Adipose tissue (tissue), 3 donors: ENCODE data around the gene MNX1. TPM values are rescaled to one million over a fixed set of nuclear protein-coding genes. Genes with fewer than 3 reads are reported as not detected.

Source experiments
- H3K27ac ChIP-seq: one replicate; pipeline ENCODE4 v1.5.1; 2013; ENCODE audit warnings: low read depth, low read length
- WGBS, 3 donors: extraction: QIAGEN DNeasy Blood & Tissue Kit; methylation state at CpG; one replicate each; pipeline ENCODE4 v1.1.7; 2013; 5-methylcytosine and 5-hydroxymethylcytosine counted together
- polyA plus RNA-seq, 3 donors: library from polyadenylated mRNA; stranded (reverse); fragments of 200-250 nt; gene quantifications; one replicate each; pipeline ENCODE4 v1.2.3, GENCODE V29; 2013
- donor health status: healthy with polysubstance abuse.
- donor health status: Bipolar disorder and iron deficiency.
- donor health status: healthy.

Gene MNX1
- polyA plus RNA-seq, 3 donors, result 0.11 to 6.4 (median 0.13) TPM

DNA sequence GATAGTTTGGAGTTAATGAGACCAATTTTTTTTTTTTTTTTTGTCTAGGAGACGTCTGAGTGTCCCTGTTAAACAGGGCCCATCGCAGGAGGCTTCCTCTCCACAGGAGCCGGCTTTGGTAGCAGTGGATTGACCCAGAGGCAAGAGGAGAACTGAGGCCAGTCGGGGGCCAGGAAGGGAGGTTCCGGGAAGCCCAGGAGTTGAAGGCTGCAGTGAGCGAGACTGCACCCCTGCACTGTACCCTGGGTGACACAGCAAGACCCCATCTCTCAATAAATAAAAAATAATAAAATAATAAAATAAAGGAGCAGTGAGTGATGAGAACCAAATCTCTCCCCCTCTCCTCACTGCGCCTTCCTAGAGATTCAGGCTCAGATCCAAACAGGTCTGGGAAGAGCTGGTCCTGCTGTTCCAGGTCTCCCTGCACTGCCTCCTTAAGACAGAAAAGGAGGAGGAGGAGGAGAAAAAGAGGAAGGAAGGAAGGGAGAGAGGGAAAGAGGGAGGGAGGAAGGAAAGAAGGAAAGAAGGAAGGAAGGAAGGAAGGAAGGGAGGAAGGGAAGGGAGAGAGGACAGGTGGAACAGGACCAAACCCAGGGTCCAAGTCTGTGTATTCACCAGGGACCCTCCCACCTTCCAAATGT lies 3.5 kb downstream of the MNX1 start:
- WGBS, 3 donors, result 15 to 45% (median 18%) methylated on average over 7 of the region's 7 CpGs

DNA sequence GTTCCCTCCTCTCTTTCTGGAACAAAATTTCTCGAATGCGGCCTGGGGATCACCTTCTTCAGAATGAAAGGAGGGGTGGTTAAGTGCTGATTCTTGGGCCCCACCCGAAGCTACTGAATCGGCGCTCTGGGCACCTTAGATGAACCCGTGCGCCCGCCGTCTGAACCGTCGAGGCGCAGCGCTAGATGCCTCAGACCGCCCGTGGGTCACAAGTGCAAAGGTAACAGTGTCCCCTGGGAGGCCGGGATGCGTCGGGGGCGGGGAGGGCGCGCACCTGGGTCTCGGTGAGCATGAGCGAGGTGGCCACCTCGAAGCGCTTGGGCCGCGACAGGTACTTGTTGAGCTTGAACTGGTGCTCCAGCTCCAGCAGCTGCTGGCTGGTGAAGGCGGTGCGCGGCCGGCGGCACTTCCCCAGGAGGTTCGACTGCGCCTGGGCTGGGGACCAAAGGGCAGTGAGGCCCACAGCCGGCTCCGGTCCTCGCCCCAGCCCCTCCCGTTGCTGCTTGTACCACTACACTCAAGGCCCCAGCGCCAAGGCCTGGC lies 4.2 kb downstream of the MNX1 start:
- H3K27ac ChIP-seq, result no peak overlapping the region
- WGBS, 3 donors, result 7 to 33% (median 9%) methylated on average over 35 to 39 of the region's 39 CpGs

More for the DNA sequence above, 3.5 kb downstream of the MNX1 start:
- no peak overlapping the region for H3K27ac ChIP-seq

DNA sequence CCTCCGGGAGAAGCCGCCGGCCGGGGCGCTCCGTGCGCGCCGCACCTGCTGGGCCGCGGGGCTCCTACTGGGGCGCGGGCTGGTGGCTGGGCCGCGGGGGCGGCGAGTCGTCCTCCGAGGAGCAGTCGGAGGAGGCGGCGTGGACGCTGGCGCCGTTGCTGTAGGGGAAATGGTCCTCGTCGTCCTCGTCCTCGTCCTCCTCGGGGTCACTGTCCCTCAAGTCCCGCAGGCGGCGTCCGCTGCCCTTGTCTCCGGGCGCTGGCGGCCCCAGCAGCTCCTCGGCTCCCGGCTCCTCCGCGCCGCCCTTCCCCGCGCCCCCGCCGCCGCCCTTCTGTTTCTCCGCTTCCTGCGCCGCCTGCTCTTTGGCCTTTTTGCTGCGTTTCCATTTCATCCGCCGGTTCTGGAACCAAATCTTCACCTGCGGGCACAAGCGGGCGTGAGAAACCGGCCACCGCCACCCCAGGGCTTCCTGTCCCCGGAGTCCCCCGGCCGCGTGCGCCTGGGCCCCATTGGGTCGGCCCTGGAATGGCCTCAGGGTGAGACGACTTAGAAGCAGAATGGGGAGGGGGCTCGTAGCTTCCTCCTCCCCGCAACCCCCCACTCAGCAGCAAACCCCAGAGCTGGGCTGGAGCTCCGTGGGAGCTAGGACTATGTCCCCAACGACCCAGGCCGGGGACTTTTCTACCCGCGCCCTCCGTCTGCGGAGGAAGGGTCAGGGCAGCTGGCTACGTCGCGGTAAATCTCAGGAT lies 4.8 kb downstream of the MNX1 start:
- no peak overlapping the region for H3K27ac ChIP-seq
- 3 to 61% (median 6%) methylated on average over 55 to 77 of the region's 77 CpGs for WGBS, 3 donors

DNA sequence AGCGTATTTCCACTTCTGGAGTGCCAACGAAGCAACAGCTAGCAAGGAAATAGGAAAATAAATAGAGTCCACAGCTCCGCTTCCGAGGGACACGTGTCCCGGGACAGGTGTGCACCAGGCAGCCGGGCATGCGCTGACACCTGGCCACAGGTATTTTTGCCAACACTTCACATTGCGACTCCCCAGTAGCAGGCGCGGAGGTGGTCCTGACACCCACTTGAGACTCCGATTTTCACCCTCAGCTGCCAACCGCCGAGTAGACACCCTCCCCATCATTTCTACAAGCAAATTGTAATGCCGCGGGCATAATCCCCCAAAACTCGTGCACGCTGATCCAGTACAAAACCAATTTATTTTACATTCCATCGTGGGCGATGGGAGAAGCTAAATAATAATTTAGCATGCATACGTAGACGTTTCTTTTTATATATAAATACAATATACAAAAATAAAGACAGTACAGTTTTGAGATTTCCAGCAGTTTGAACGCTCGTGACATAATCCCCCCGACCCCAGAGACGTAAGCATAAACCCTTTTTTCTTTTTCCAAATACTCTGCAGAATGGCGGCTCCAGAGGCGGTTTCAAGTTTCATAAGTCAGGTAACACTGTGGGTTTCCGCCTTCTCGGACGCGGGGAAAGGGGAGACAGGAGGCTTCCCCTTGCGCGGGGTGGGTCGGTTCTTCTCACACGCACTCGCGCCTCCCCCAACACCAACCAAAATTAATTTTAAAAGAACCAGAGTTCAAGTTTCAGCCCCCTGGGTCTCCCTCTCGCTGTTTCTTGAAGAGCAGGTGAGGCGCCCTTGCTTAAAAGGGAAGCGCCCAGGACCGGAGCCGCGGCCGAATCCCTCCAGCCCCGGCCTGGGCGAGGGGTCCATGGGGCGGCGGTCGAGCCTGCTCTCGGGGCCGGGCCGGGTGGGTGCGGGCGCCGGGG lies 5.7 kb downstream of the MNX1 start:
- no peak overlapping the region for H3K27ac ChIP-seq
- WGBS, 3 donors, result 4 to 48% (median 11%) methylated on average over 56 of the region's 56 CpGs

DNA sequence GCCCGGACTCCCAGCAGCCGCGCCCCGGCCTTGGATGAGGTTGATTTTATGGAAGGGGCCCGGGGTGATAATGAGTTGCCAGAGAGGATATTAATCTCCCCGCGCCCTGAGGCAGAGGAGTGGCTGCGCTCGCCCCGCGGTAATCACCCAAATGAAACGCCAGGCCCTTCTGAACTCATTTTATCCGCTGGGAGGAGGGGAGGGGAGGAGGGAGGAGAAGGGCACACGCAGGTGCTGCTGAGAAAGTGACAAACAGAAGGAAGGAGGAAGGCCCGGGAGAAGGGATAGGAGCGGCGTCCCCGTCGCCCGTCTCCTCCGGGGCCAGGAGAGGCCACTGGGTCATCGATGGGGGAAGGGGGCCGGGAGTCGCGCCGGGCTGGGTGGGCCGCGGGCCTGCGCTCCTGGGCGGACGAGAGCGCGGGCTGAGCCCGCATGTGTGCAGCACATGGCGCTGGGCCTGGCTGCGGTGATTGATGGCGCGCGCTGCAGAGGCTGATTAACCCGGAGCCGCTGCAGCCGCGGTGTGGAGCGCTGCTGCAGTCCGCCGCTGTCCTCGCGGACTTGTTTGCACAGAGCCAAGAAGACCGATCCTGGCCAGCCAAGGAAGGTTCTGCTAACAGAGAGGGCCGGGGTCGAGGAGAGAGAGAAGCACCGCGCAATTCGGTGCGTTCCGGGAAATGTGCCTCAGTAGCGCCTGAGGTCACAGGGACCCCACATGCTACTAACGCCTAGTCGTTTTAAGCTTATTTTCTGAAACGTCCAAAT lies 6.5 kb downstream of the MNX1 start:
- WGBS, 3 donors, result 3 to 56% (median 14%) methylated on average over 48 to 60 of the region's 60 CpGs
- H3K27ac ChIP-seq, result no peak overlapping the region

DNA sequence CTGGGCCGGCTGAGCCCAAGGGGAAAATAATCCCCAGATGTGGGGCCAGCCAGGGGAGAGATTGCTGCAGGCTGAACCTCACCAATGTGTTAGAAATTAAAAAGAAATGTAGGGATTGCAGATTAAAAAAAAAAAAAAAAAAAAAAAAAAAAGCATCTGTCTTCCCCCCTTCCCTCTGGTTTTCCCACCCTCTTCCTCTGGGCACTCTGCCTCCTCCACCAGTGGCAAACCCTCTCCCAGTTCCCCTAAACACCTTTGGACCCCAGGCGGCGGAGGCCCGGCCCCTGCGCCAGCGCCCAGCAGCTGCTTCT lies 7.1 kb downstream of the MNX1 start:
- WGBS, 3 donors, result 18 to 52% (median 20%) methylated on average over 5 to 6 of the region's 6 CpGs
- H3K27ac ChIP-seq, result no peak overlapping the region

DNA sequence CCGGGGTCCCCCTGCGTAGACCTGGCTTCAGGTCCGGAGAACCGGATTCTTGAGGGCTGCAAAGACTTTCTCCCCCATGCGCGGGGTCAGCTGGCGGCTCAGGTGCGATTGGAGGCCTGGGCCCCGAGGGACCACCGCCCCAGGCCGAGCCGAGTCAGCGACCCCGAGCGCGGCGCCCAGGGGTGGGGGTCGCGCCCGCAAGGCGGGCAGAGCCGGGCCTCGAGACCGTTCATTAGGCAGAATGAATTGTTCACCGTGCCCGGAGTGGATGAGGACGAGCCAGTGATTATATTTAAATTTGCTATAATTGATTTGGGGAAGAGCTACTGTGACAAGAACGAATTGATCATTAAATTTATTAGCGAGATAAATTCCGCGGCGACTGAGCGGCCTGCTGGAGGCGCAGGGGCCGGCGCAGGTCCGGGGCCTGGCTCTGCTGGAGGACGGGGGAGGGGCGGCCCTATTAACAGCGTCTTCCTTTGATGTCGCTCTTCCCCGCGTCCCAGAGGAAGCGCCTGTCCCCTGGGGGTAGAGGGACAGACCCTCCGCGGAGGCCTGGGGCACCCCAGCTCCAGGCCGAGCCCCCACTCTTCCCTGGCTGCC lies 7.5 kb downstream of the MNX1 start:
- WGBS, 3 donors, result 8 to 45% (median 9%) methylated on average over 47 of the region's 47 CpGs
- H3K27ac ChIP-seq, result no peak overlapping the region

DNA sequence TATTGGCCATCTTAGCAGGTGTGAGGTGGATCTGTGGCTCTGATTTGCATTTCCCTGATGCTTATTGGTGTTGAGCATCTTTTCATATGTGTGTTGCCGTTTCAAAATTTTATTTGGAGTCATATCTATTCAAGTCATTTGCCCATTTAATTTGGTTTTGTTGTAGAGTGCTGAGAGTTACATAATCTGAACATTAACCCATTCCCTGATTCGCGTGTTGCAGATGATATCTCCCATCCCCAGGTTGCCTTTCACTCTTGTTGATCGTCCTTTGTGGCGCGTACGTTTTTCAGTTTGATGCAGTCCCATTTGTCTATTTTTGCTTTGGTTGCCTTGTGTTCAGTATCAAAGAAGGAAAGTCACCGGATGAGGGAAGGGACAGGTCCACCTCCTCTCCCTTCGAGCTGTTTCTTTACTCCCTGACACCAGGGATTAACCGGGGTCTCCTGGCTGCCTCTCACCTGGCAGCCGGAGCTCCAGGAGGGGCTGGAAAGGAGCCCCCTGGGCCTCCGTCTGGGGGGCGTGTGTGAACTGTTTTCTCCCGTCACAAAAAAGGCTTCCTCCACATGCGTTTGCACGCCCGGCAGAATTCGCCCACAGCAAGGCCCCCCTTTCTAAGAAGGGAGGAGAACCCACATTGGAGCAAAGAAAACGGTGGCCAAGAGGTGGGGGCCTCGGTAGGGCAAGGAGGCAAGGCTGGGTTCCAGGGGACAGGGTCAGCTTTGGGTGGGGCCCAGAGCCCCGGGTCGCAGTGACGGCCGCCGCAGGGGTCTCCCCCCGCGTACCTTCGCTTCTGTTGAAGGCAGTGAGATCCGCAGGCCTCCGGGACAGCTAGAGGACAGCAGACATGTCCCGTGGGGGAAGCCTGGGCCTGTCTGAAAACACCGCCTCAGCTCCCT lies 8.3 kb downstream of the MNX1 start:
- no peak overlapping the region for H3K27ac ChIP-seq
- 8 to 58% (median 11%) methylated on average over 31 to 32 of the region's 32 CpGs for whole genome bisulfite sequencing, 3 donors

DNA sequence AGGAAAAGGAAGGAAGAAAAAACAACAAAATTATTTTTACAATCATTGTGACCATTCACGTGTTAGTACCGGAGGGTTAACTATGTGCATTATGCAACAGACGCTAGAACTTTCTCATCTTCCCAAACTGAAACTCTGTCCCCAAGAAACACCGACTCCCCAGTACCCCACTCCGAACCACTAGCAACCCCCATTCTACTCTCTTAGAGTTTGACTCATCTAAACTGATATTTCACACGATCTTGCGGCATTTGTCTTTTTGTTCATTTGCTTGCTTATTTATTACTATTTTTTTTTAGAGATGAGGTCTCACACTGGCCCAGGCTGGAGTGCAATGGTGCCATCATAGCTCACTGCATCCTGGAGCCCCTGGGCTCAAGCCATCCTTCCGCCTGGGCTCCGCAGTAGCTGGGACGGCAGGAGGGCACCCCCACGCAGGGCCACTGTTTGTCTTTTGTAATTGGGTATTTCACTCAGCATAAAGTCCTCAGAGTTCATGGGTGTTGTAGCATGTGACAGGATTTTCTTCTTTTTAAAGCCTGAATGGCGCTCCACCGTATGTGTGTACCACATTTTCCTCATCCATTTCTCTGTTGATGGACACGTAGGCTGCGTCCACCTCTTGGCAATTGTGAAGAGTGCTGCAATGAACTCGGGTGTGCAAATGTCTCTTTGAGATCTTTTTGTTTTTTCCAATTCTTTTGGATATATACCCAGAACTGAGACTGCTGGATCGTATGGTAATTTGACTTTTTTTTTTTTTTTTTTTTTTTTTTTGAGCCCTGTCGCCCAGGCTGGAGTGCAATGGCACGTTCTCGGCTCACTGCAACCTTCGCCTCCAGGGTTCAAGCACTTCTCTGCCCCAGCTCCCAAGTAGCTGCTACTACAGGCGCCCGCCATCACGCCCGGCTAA lies 9.5 kb downstream of the MNX1 start:
- WGBS, 3 donors, result 16 to 53% (median 23%) methylated on average over 25 of the region's 25 CpGs
- no peak overlapping the region for H3K27ac ChIP-seq

DNA sequence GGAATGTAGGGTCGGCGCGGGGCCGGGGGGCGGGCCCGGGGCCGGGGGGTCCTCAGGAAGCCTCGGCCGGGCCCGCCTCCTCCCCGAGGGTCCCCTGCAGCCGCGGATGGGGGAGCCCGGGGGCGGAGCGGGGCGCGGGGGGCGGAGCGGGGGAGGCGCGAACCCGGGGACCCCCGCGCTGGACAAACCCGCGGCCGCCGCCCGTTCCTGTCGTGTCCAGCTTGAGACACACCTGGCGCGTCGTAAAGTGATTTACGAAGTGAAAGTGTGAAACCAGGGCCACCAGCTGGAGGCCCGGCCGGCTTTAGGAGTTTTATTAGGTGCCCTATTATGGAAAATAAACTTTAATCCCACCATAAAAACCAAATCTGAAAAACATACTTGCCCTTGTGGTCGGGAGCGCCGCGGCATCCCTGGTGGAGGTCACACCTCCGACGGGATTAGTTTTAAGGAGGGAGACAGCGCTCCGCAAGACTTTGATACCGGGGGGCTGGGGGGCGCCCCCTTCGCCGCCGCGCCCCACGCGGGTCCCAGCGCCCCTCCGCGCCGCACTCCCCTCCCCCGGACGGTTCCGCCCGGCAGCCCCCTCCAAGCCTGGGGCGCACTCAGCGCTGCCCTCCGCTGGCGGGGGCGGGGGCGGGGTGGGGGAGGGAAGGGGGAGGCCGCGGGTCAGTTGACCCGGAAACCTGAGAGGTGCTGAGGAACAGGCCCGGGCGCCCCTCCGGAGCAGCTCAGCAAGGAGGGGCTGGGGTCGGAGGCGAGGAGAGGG lies 10.3 kb downstream of the MNX1 start:
- WGBS, 3 donors, result 1 to 2% (median 1%) methylated on average over 51 to 70 of the region's 75 CpGs
- H3K27ac ChIP-seq, result no peak overlapping the region

DNA sequence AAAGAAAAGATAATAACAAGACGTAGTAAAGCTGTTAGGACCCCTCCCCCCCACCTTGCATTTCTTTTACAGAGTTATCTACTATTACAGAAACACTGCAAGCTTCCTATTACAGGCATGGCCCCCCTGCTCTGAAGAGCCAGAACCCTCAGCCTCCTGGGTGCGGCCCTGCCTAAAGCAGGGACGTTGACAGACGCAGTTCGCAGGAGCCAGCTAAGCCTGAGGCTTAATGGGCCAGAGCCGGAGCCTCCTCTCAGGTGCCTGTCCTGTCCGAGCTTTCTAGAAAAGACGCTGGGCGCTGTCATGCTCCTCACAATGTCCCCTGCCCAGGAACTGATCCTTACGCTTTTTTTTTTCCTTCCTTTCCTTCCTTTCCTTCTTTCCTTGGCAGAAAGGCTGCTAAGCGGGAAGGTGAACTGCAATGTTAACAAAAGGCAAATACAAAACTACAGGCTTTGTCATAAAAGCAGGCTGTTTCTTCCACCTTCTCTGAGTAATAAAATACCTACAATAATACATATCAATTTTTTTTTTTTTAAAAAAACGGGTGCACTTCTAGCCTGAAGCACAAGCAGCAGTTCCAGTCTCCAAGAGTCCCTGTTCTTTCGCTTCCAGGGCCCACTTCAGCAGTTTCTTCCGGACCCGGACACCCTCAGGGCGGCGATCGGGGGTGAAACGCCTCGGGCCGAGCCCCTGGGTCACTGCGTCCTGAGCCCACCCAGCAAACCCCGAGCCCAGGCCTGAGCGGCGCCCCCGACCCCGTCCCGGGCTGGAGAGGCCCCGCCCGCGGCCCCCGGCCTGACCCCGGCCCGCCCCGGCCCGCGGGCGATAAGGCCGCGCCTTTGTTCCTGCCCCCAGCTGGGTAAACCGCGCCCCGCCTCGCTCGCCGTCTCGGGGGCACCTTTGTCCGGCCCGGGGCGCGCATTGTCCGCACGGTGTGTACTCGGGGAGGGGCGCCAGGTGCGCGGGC lies 11.2 kb downstream of the MNX1 start:
- no peak overlapping the region for H3K27ac ChIP-seq
- 12 to 14% (median 14%) methylated on average over 56 to 57 of the region's 57 CpGs for WGBS, 3 donors

DNA sequence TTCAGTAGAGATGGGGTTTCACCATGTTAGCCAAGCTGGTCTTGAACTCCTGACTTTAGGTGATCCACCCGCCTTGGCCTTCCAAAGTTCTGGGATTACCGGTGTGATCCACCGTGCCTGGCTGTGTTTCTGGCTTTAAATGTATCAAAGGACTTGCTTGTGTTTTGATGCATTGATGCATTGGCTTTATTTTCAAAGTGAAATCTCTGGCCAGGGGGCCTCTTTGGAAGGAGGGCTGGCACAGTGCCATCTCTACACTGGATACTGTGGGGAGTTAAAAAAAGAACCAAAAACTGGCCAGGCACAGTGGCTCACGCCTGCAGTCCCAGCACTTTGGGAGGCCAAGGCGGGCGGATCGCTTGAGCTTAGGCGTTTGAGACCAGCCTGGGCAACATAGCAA lies 16.0 kb downstream of the MNX1 start:
- WGBS, 3 donors, result 75 to 80% (median 80%) methylated on average over 8 of the region's 8 CpGs
- H3K27ac ChIP-seq, result no peak overlapping the region

DNA sequence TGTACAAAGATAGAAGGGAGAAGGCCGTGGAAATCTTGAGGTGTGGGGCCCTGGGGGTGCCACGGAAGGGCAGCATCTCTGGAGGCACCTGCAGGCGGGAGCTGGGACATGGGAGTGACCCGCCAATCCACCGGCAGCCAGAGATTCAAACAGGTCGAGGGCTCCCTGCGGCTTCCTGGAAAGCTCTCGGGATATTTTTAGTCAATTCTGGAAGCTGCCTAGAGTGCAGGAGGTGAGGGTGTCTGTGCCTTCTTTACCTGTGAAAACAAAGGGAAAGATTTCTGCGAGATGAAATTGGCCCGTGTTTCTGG lies 16.6 kb downstream of the MNX1 start:
- no peak overlapping the region for H3K27ac ChIP-seq
- 36 to 77% (median 73%) methylated on average over 10 of the region's 10 CpGs for WGBS, 3 donors
